Sigmoid colon (tissue), 4 donors: Measurements from ENCODE around the gene CD58.

Source experiments
- EP300 ChIP-seq, 4 donors: sonication (generic); formaldehyde crosslinking; IDR thresholded peaks; one replicate each; pipeline ENCODE4 v1.6.1; 2017; ENCODE audit warnings: antibody characterized with exemption in 4 of 4
- POLR2AphosphoS5 ChIP-seq, 4 donors: sonication (generic); formaldehyde crosslinking; IDR thresholded peaks; one replicate each; pipeline ENCODE4 v1.6.1; 2017; ENCODE audit warnings: antibody characterized with exemption in 4 of 4
- TF ChIP-seq, protein P1 (sequence below), 4 experiments: fragments of 450-650 bp in 3 of 4; fragments of 200-600 bp in 1 of 4; IDR thresholded peaks; one replicate each; pipeline ENCODE4 v1.5.1; 2016 to 2019; ENCODE audit warnings: antibody characterized with exemption in 4 of 4, mild to moderate bottlenecking in 3 of 4, moderate library complexity in 2 of 4

DNA sequence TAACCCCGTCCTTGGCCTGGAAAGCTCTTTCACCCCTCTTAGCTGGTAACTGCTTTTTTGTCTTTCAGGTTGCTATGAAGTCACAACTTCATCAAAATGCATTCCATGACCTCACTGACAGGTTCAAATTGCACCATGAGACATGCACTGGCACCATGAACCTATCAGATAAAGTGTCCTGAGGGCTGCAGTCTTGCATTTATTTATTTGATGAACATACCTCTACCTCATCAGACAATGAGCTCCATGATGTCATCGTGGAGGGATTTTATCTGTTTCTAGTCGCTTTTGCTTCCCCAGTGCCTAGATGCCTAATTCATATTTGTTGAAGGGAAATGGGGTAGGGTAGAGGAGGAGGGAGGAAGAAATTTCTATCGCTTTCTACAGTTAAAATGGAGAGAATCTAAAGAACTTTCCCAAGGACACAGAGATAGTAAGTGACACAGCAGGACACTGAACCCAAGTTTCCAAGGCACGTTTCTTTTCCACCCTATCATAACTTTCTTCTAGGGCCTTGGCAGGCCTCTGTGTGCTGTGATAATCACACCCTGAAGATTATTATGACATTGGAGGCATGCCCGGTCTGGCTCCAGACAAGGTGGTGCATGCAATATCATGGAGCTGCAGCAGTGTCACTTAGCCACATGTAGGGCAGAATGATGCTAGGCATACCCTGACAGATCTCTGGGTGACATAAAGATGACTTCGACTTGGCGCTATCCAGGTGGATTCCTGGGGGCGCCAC, 69.5 kb downstream of the CD58 start:
- TF ChIP-seq EP300 (IDR thresholded peaks at IDR 0.05) (no peak), POLR2AphosphoS5 (IDR thresholded peaks at IDR 0.05) (no peak)
- TF ChIP-seq, protein P1, sequence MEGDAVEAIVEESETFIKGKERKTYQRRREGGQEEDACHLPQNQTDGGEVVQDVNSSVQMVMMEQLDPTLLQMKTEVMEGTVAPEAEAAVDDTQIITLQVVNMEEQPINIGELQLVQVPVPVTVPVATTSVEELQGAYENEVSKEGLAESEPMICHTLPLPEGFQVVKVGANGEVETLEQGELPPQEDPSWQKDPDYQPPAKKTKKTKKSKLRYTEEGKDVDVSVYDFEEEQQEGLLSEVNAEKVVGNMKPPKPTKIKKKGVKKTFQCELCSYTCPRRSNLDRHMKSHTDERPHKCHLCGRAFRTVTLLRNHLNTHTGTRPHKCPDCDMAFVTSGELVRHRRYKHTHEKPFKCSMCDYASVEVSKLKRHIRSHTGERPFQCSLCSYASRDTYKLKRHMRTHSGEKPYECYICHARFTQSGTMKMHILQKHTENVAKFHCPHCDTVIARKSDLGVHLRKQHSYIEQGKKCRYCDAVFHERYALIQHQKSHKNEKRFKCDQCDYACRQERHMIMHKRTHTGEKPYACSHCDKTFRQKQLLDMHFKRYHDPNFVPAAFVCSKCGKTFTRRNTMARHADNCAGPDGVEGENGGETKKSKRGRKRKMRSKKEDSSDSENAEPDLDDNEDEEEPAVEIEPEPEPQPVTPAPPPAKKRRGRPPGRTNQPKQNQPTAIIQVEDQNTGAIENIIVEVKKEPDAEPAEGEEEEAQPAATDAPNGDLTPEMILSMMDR (IDR thresholded peaks at IDR 0.05), result no peak
